Neural crest cell (in vitro differentiated cells): ENCODE data around the gene SYNPO2. TPM values are rescaled to one million over a fixed set of nuclear protein-coding genes. Genes with fewer than 3 reads are reported as not detected.
"Not testable (repeated sequence)": the region's sequence is repeated elsewhere in the genome, so short reads cannot be mapped to it uniquely, and the experiment has no call there.

Experiments
- DNase-seq: peaks from one replicate; pipeline ENCODE4 v3.0.0; 2021; ENCODE audit warnings: low read depth, mixed read lengths, low spot score
- H3K27ac Mint-ChIP-seq: one replicate; pipeline ENCODE4 v1.8.0; 2021; ENCODE audit warnings: mild to moderate bottlenecking, mixed read lengths; ENCODE audit not compliant: unreplicated experiment
- H3K27me3 Mint-ChIP-seq: 2 replicates; pipeline ENCODE4 v1.8.0; 2021; ENCODE audit warnings: low read depth, mild to moderate bottlenecking, mixed read lengths
- H3K36me3 Mint-ChIP-seq: 2 replicates; pipeline ENCODE4 v1.8.0; 2021; ENCODE audit warnings: low read depth, mild to moderate bottlenecking, mixed read lengths
- H3K4me1 Mint-ChIP-seq: 2 replicates; pipeline ENCODE4 v1.8.0; 2021; ENCODE audit warnings: mixed read lengths
- H3K4me3 Mint-ChIP-seq: one replicate; pipeline ENCODE4 v1.8.0; 2021; ENCODE audit warnings: mild to moderate bottlenecking, mixed read lengths
- H3K9me3 Mint-ChIP-seq: 2 replicates; pipeline ENCODE4 v1.8.0; 2021; ENCODE audit warnings: mixed read lengths
- CTCF ChIP-seq: fragments of 200-600 bp; sonication (generic); conservative IDR thresholded peaks from 2 replicates; pipeline ENCODE4 v1.5.0; 2021; ENCODE audit warnings: antibody characterized with exemption, mild to moderate bottlenecking
- total RNA-seq: library from RNA; stranded (reverse); gene quantifications from 2 replicates; pipeline ENCODE4 v1.2.1, GENCODE V29; 2021

Gene SYNPO2
- total RNA-seq, 1 donor from 2014 or later: 0.07 TPM

- Mint-ChIP-seq H3K4me3 (no peak overlapping the region), H3K9me3 (no peaks in the 10 kb centered on the region), H3K27me3 (no peaks in the 10 kb centered on the region), H3K36me3 (no peaks in the 10 kb centered on the region), H3K4me1 (peaks cover 33% of the 10 kb centered on the region), H3K27ac (no peak overlapping the region)
- TF ChIP-seq CTCF: peak; percentile 67
- no peak for DNase-seq
Observed at GRCh38 chr4:118969359-118969758, 80.7 kb downstream of the SYNPO2 start.

- H3K9me3 Mint-ChIP-seq: no peaks in the 10 kb centered on the region
- no peak for TF ChIP-seq CTCF
- H3K4me1 Mint-ChIP-seq: peaks cover 21% of the 10 kb centered on the region
- H3K27me3 Mint-ChIP-seq: no peaks in the 10 kb centered on the region
- no peak overlapping the region for H3K4me3 Mint-ChIP-seq
- H3K27ac Mint-ChIP-seq: no peak overlapping the region
- DNase-seq: no peak
- no peaks in the 10 kb centered on the region for H3K36me3 Mint-ChIP-seq
Observed at GRCh38 chr4:118972167-118972566, 83.5 kb downstream of the SYNPO2 start.

- no peaks in the 10 kb centered on the region for H3K27me3 Mint-ChIP-seq
- H3K4me1 Mint-ChIP-seq: peaks cover 10% of the 10 kb centered on the region
- no peaks in the 10 kb centered on the region for H3K9me3 Mint-ChIP-seq
- no peak overlapping the region for H3K27ac Mint-ChIP-seq
- H3K4me3 Mint-ChIP-seq: no peak overlapping the region
- no peak for TF ChIP-seq CTCF
- no peaks in the 10 kb centered on the region for H3K36me3 Mint-ChIP-seq
- no peak for DNase-seq
Observed at GRCh38 chr4:118973295-118973694, 84.6 kb downstream of the SYNPO2 start.

GRCh38 chr4:118974758-118975157 is 86.1 kb downstream of the SYNPO2 start:
- H3K4me1 Mint-ChIP-seq: no peaks in the 10 kb centered on the region
- DNase-seq: no peak
- no peaks in the 10 kb centered on the region for H3K36me3 Mint-ChIP-seq
- H3K9me3 Mint-ChIP-seq: no peaks in the 10 kb centered on the region
- no peak overlapping the region for H3K4me3 Mint-ChIP-seq
- no peak for TF ChIP-seq CTCF
- H3K27ac Mint-ChIP-seq: no peak overlapping the region
- H3K27me3 Mint-ChIP-seq: no peaks in the 10 kb centered on the region

- no peaks in the 10 kb centered on the region for H3K4me1 Mint-ChIP-seq
- no peaks in the 10 kb centered on the region for H3K9me3 Mint-ChIP-seq
- no peak for DNase-seq
- H3K27ac Mint-ChIP-seq: no peak overlapping the region
- no peak overlapping the region for H3K4me3 Mint-ChIP-seq
- no peaks in the 10 kb centered on the region for H3K36me3 Mint-ChIP-seq
- no peak for TF ChIP-seq CTCF
- H3K27me3 Mint-ChIP-seq: no peaks in the 10 kb centered on the region
Observed at GRCh38 chr4:118975449-118976192, 87.0 kb downstream of the SYNPO2 start.

GRCh38 chr4:118976193-118976560 is 87.5 kb downstream of the SYNPO2 start:
- not testable (repeated sequence) for H3K27ac Mint-ChIP-seq, H3K4me3 Mint-ChIP-seq, H3K36me3 Mint-ChIP-seq, DNase-seq, H3K9me3 Mint-ChIP-seq, H3K4me1 Mint-ChIP-seq, H3K27me3 Mint-ChIP-seq

GRCh38 chr4:118977100-118977499 is 88.4 kb downstream of the SYNPO2 start:
- H3K9me3 Mint-ChIP-seq, H3K27me3 Mint-ChIP-seq, H3K4me3 Mint-ChIP-seq, H3K36me3 Mint-ChIP-seq, H3K27ac Mint-ChIP-seq, DNase-seq, H3K4me1 Mint-ChIP-seq: not testable (repeated sequence)
